ENCODE data around the gene CRISP1. TPM values are rescaled to one million over a fixed set of nuclear protein-coding genes. Genes with fewer than 3 reads are reported as not detected.

Gene CRISP1
- polyA plus RNA-seq, 1 donor from 2014 or later, result not detected

GRCh38 chr6:49806145-49806544 is 60.2 kb downstream of the CRISP1 start:
- Histone ChIP-seq H2AFZ (ENCODE audit: low read depth, low read length) (no peak overlapping the region), H4K20me1 (ENCODE audit: insufficient read depth) (no peaks in the 10 kb centered on the region)

GRCh38 chr6:49805246-49805645 is 61.1 kb downstream of the CRISP1 start:
- TF ChIP-seq REST (IDR thresholded peaks at IDR 0.05; ENCODE audit: borderline replicate concordance), result no peak
- no peak for TF ChIP-seq SMC3 (conservative IDR thresholded peaks at IDR 0.05; ENCODE audit: poor library complexity)
- no peak for TF ChIP-seq RAD21 (conservative IDR thresholded peaks at IDR 0.05)
- no peak for TF ChIP-seq POLR2AphosphoS5 (IDR thresholded peaks at IDR 0.05)
- TF ChIP-seq MXI1 (conservative IDR thresholded peaks at IDR 0.05; ENCODE audit: poor library complexity, severe bottlenecking), result no peak
- TF ChIP-seq TAF1 (IDR thresholded peaks at IDR 0.05; ENCODE audit: low read depth), result no peak
- TF ChIP-seq EP300 (conservative IDR thresholded peaks at IDR 0.05; ENCODE audit: poor library complexity, severe bottlenecking), result no peak
- TF ChIP-seq EZH2 (IDR thresholded peaks at IDR 0.05; ENCODE audit: borderline replicate concordance, insufficient read depth, low read length, poor library complexity, severe bottlenecking), result no peak
- no peak for TF ChIP-seq CTCF (IDR thresholded peaks at IDR 0.05; ENCODE audit: poor library complexity, severe bottlenecking)
- H3F3A ChIP-seq (ENCODE audit: insufficient read depth, low read length, poor library complexity, severe bottlenecking), result no peaks in the 10 kb centered on the region
- H3K9ac ChIP-seq (ENCODE audit: low read length), result no peak overlapping the region
- no peaks in the 10 kb centered on the region for H3K36me3 ChIP-seq (ENCODE audit: insufficient read depth, low read length)
- H3K79me2 ChIP-seq (replicated peaks; ENCODE audit: insufficient read depth, low read length), result no peaks in the 10 kb centered on the region
- no peak overlapping the region for H2AFZ ChIP-seq (ENCODE audit: low read depth, low read length)
- H3K9me3 ChIP-seq (ENCODE audit: low read length), result no peaks in the 10 kb centered on the region
- no peak overlapping the region for H3K4me2 ChIP-seq (ENCODE audit: low read length)
- no peaks in the 10 kb centered on the region for H3K9me2 ChIP-seq (ENCODE audit: insufficient read depth, low read length)
- H3K27me3 ChIP-seq (ENCODE audit: insufficient read depth, low read depth, low read length), result no peaks in the 10 kb centered on the region
- H4K20me1 ChIP-seq (ENCODE audit: insufficient read depth), result no peaks in the 10 kb centered on the region
- H3K4me3 ChIP-seq (ENCODE audit: low read length), result no peak overlapping the region
- no peak overlapping the region for H3K27ac ChIP-seq (ENCODE audit: low read length)

More at GRCh38 chr6:49806145-49806544, 60.2 kb downstream of the CRISP1 start:
- TF ChIP-seq MXI1 (conservative IDR thresholded peaks at IDR 0.05; ENCODE audit: poor library complexity, severe bottlenecking), result no peak
- TF ChIP-seq REST (IDR thresholded peaks at IDR 0.05; ENCODE audit: borderline replicate concordance), result no peak
- no peak for TF ChIP-seq EZH2 (IDR thresholded peaks at IDR 0.05; ENCODE audit: borderline replicate concordance, insufficient read depth, low read length, poor library complexity, severe bottlenecking)
- TF ChIP-seq SMC3 (conservative IDR thresholded peaks at IDR 0.05; ENCODE audit: poor library complexity), result no peak
- no peak for TF ChIP-seq RAD21 (conservative IDR thresholded peaks at IDR 0.05)
- no peak for TF ChIP-seq TAF1 (IDR thresholded peaks at IDR 0.05; ENCODE audit: low read depth)
- H3K9ac ChIP-seq (ENCODE audit: low read length), result no peak overlapping the region
- no peak overlapping the region for H3K4me2 ChIP-seq (ENCODE audit: low read length)
- H3K27ac ChIP-seq (ENCODE audit: low read length), result no peak overlapping the region
- H3K9me2 ChIP-seq (ENCODE audit: insufficient read depth, low read length), result no peaks in the 10 kb centered on the region
- no peaks in the 10 kb centered on the region for H3F3A ChIP-seq (ENCODE audit: insufficient read depth, low read length, poor library complexity, severe bottlenecking)
- no peak overlapping the region for H3K4me3 ChIP-seq (ENCODE audit: low read length)
- H3K27me3 ChIP-seq (ENCODE audit: insufficient read depth, low read depth, low read length), result no peaks in the 10 kb centered on the region
- no peaks in the 10 kb centered on the region for H3K79me2 ChIP-seq (replicated peaks; ENCODE audit: insufficient read depth, low read length)
- no peaks in the 10 kb centered on the region for H3K36me3 ChIP-seq (ENCODE audit: insufficient read depth, low read length)
- H3K9me3 ChIP-seq (ENCODE audit: low read length), result no peaks in the 10 kb centered on the region

Measured in neural cell (in vitro differentiated cells).